DOHH2 (cell line): ENCODE measurements around the gene IVL.

Experiments used
- CTCF ChIP-seq: fragments of 200-600 bp; sonication (generic); IDR thresholded peaks from one replicate; pipeline ENCODE4 v1.5.1; 2014; ENCODE audit warnings: antibody characterized with exemption, mild to moderate bottlenecking, low read depth, low read length; ENCODE audit not compliant: poor library complexity, severe bottlenecking
- EZH2phosphoT487 ChIP-seq: fragments of 200-600 bp; sonication (generic); IDR thresholded peaks from 2 replicates; pipeline ENCODE4 v1.6.1; 2017; ENCODE audit warnings: borderline replicate concordance, mild to moderate bottlenecking, antibody characterized with exemption, low read length, moderate library complexity, mixed read lengths

- no peak for TF ChIP-seq EZH2phosphoT487
- TF ChIP-seq CTCF = no peak
Observed at GRCh38 chr1:152912900-152913299, 4.6 kb downstream of the IVL start.
